HG03378 (cell line): ENCODE measurements around the gene CSN1S1.

Source experiments
- ATAC-seq: cut with Tn5 transposase; IDR thresholded peaks from one replicate; pipeline ENCODE4 v1.9.1; 2021; ENCODE audit warnings: mild to moderate bottlenecking, moderate library complexity; ENCODE audit not compliant: unreplicated experiment

The CSN1S1 gene

DNA sequence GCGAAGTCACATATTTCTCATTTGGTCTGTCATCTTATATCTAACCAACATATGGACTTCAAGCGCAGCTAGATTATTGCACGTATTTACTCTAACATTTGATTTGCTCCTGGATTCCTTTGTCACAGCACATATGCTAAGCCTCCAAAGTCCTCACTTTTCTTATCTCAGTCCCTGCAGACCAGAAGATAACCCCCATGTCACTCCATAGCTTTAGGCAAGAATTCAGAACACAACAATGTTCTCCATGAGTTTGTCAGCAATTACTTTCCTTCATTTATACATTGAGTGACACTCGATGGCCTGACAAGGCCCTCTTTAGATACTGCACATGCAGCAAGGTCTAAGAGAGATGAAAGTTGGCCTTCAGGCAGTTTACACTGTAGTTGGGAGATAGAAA lies 60.1 kb downstream of the CSN1S1 start:
- no peak for ATAC-seq

DNA sequence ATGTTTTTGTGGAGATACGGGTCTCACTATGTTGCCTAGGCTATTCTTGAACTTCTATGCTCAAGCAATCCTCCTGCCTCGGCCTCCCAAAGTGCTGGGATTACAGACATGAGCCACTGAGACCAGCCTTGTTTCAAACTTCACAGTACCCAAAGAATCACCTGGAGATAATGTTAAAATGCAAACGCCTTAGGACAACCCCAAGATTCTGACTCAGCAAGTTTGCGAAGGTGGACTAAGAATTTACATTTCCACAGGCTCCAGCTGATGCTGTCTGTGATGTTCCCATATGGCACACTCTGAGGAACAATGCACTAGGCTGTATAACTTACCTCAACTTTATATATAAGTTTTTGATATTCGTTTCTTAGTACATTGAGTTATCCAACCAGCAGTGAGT lies 63.9 kb downstream of the CSN1S1 start:
- ATAC-seq = no peak

DNA sequence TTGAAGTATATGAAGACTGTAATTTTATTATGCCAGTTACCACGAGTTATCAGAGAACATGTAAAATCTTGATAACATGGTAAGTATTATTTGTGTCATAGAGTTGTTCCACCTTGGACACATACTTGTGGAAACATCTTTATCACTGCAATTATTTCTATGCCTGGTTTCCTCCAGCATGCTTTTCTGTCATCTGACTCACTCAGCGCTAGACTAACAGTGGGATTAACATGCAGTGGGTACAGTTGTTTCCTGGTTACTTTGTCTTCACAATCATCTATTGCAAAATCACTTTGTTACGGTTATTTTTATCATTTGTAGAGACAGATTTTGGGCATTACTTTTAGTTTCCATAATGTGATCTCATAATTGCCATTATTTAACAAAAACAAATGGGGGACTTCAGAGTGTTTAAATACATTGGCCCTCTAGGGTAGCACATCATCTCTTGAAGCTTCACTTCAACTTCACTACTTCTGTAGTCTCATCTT lies 64.7 kb downstream of the CSN1S1 start, which contains the start of gene STATH:
STATH (plus strand) TSS at position 441 of the 491 bp plus-strand sequence. CDS start 2,472 bp downstream, outside the sequence.
- no peak for ATAC-seq
